HepG2 (cell line): ENCODE results near the gene ZNF195. TPM values are rescaled to one million over a fixed set of nuclear protein-coding genes. Genes with fewer than 3 reads are reported as not detected.

Source experiments
- ATAC-seq: fragments of 200-7000 bp; cut with Tn5 transposase; 3 replicates; pipeline ENCODE4 v1.9.1; 2020; ENCODE audit warnings: mild to moderate bottlenecking, moderate library complexity
- Bru-seq: library from RNA; stranded (reverse); fragments of 400-500 nt; gene quantifications from one replicate; lab custom pipeline; 2021; lab: Mats Ljungman, UMichigan
- BruChase-seq, 2 experiments: library from RNA; stranded (reverse); fragments of 400-500 nt; gene quantifications; one replicate each; lab custom pipeline; 2021; lab: Mats Ljungman, UMichigan
- BruUV-seq: library from RNA; stranded (reverse); fragments of 400-500 nt; replicated peaks from 2 replicates; lab custom pipeline; 2021; lab: Mats Ljungman, UMichigan
- CTCF ChIA-PET: fragments of 300-600 bp; formaldehyde crosslinking; extraction: SDS; loops from one replicate; lab custom pipeline; 2021; ENCODE audit warnings: low total read pairs, inconsistent platforms, low intra/inter-chr PET ratio; lab: Yijun Ruan, JAX
- POLR2A ChIA-PET: fragments of 350-600 bp; sonication (Branson Sonifier 250); formaldehyde crosslinking; loops from one replicate; lab custom pipeline; 2020; ENCODE audit warnings: antibody characterized with exemption, inconsistent platforms; lab: Yijun Ruan, JAX
- DNase-seq: peaks from one replicate; pipeline ENCODE4 v3.0.0-alpha.2; 2015; ENCODE audit warnings: low spot score
- FAIRE-seq: peaks from 3 replicates; lab custom pipeline; 2011; peaks lifted over from hg19 to GRCh38; lab: Jason Lieb, UNC
- H2AFZ ChIP-seq: one replicate; pipeline ENCODE4 v1.6.1; 2011; ENCODE audit warnings: low read length, inconsistent platforms
- H3K27ac ChIP-seq: fragments of 300-600 bp; 3 replicates; pipeline ENCODE4 v1.8.0; 2011; ENCODE audit warnings: mixed run types, mild to moderate bottlenecking, mixed read lengths, low read length, inconsistent platforms; ENCODE audit not compliant: insufficient read depth; ENCODE audit errors: extremely low read length
- H3K27me3 ChIP-seq, 2 experiments: fragments of 200-600 bp in 1 of 2; 2 replicates in 1 of 2; 3 replicates in 1 of 2; pipeline versions ENCODE4 v1.6.0 to v1.8.0; 2011; ENCODE audit warnings: low read length in 2 of 2, mild to moderate bottlenecking in 2 of 2, moderate library complexity in 2 of 2, inconsistent platforms in 1 of 2; ENCODE audit not compliant: insufficient read depth in 2 of 2, control insufficient read depth in 1 of 2
- H3K36me3 ChIP-seq, 2 experiments: fragments of 200-600 bp in 1 of 2; replicated peaks in 1 of 2; 2 replicates in 1 of 2; 3 replicates in 1 of 2; pipeline versions ENCODE4 v1.5.1 to v1.8.0; 2011; ENCODE audit warnings: low read length in 2 of 2, inconsistent platforms in 1 of 2; ENCODE audit not compliant: insufficient read depth in 2 of 2, control insufficient read depth in 1 of 2
- H3K4me1 ChIP-seq: 2 replicates; pipeline ENCODE4 v1.5.1; 2012; ENCODE audit warnings: low read length, inconsistent platforms; ENCODE audit not compliant: insufficient read depth
- H3K4me2 ChIP-seq: 2 replicates; pipeline ENCODE4 v1.6.0; 2011; ENCODE audit warnings: low read depth, low read length, inconsistent platforms
- H3K4me3 ChIP-seq, 3 experiments: fragments of 200-600 bp in 1 of 3; sonication (generic), shearing (Covaris generic) in 1 of 3; replicated peaks in 1 of 3; 2 replicates each; pipeline ENCODE4 v1.5.1; 2011 to 2016; ENCODE audit warnings: low read length in 3 of 3, inconsistent platforms in 2 of 3, low read depth in 2 of 3, mild to moderate bottlenecking in 2 of 3, control low read depth in 1 of 3, mixed read lengths in 1 of 3; ENCODE audit not compliant: insufficient read depth in 1 of 3
- H3K79me2 ChIP-seq: one replicate; pipeline ENCODE4 v1.6.1; 2011; ENCODE audit warnings: low read length, inconsistent platforms; ENCODE audit not compliant: insufficient read depth
- H3K9ac ChIP-seq: 2 replicates; pipeline ENCODE4 v1.6.0; 2011; ENCODE audit warnings: mild to moderate bottlenecking, low read depth, low read length, inconsistent platforms; ENCODE audit not compliant: insufficient read depth
- H3K9me3 ChIP-seq: 2 replicates; pipeline ENCODE4 v1.5.1; 2012; ENCODE audit warnings: mild to moderate bottlenecking, low read length
- H4K20me1 ChIP-seq: 2 replicates; pipeline ENCODE4 v1.6.0; 2011; ENCODE audit warnings: inconsistent platforms, mild to moderate bottlenecking, low read length, moderate library complexity; ENCODE audit not compliant: insufficient read depth
- CAMTA2 ChIP-seq: sonication (generic); formaldehyde crosslinking; IDR thresholded peaks from 2 replicates; pipeline ENCODE4 v1.4.0; 2020; ENCODE audit warnings: mild to moderate bottlenecking, missing genetic modification reagents, borderline replicate concordance
- PREB ChIP-seq: sonication (generic); formaldehyde crosslinking; IDR thresholded peaks from 2 replicates; pipeline ENCODE4 v1.4.0; 2020; ENCODE audit warnings: missing genetic modification reagents
- TEF ChIP-seq: sonication (generic); formaldehyde crosslinking; IDR thresholded peaks from 2 replicates; pipeline ENCODE4 v1.5.0; 2020; ENCODE audit warnings: missing genetic modification reagents
- U2AF2 ChIP-seq: fragments of 200-400 bp; formaldehyde crosslinking; IDR thresholded peaks from 2 replicates; pipeline ENCODE4 v1.6.1; 2017; ENCODE audit warnings: low read depth, mild to moderate bottlenecking, low read length
- ZNF326 ChIP-seq: sonication (generic); formaldehyde crosslinking; IDR thresholded peaks from 2 replicates; pipeline ENCODE4 v1.4.0; 2020; ENCODE audit warnings: missing genetic modification reagents, borderline replicate concordance
- ZNF639 ChIP-seq: conservative IDR thresholded peaks from 2 replicates; pipeline ENCODE4 v1.6.1; 2018; ENCODE audit warnings: missing genetic modification reagents
- ZNF850 ChIP-seq: sonication (generic); formaldehyde crosslinking; conservative IDR thresholded peaks from 2 replicates; pipeline ENCODE4 v1.9.0; 2021; ENCODE audit warnings: mild to moderate bottlenecking, missing genetic modification reagents
- WGBS: methylation state at CpG from one replicate; pipeline ENCODE4 v1.1.6; 2017; ENCODE audit warnings: low lambda C conversion rate; 5-methylcytosine and 5-hydroxymethylcytosine counted together
- in situ Hi-C: cut with HindIII; loops from 2 replicates; pipeline ENCODE4 v1.10.0; 2017; ENCODE audit warnings: low pct_unique_long_range_greater_than_20kb; ENCODE audit not compliant: extremely low pct_ligation_motif_present
- intact Hi-C: fragments of 100-400 bp; cut with micrococcal nuclease; formaldehyde crosslinking; loops from one replicate; pipeline ENCODE4 v1.10.0; 2022; ENCODE audit not compliant: unreplicated experiment
- long read RNA-seq, 2 experiments: library from RNA in 1 of 2; library from polyadenylated mRNA in 1 of 2; stranded (forward) in 1 of 2; unstranded in 1 of 2; transcript quantifications; one replicate each; pipeline ENCODE4 v2.0.0, GENCODE V29; 2019 to 2022
- polyA minus RNA-seq, 3 experiments: library from RNA; depleted of rRNA, polyadenylated mRNA; stranded (reverse); fragments of >200 nt; gene quantifications; 2 replicates each; pipeline ENCODE4 v1.2.3, GENCODE V29; 2011; ENCODE audit warnings: low replicate concordance in 1 of 3
- polyA plus RNA-seq, 8 experiments: library from polyadenylated mRNA; depleted of rRNA in 3 of 8; stranded (reverse) in 7 of 8; unstranded in 1 of 8; fragments of >200 nt; fragmentation: Illumina TruSeq in 4 of 8; extraction: Trizol in 4 of 8; gene quantifications; 2 replicates each; pipeline versions ENCODE4 v1.2.1 to v1.2.3, GENCODE V29; 2011 to 2016; ENCODE audit warnings: low read depth in 4 of 8, missing spikeins in 1 of 8, mixed read lengths in 1 of 8; ENCODE audit not compliant: insufficient read depth in 1 of 8
- total RNA-seq, 5 experiments: library from RNA; depleted of rRNA; stranded (reverse); fragments of >200 nt; fragmentation: Illumina TruSeq; extraction: Trizol; gene quantifications; 2 replicates each; pipeline ENCODE4 v1.2.3, GENCODE V29; 2016; ENCODE audit warnings: low read depth in 1 of 5
- TF ChIP-seq, protein P1 (sequence below): IDR thresholded peaks from 2 replicates; pipeline ENCODE4 v1.4.0; 2020; ENCODE audit warnings: mild to moderate bottlenecking, missing genetic modification reagents

ZNF195 gene
- 31.4 and 38.0 TPM in 2 replicates for total RNA-seq (2016; rRNA removed; fragmentation: Illumina TruSeq; extraction: Trizol)
- total RNA-seq (2016; cell fraction: cytosol; rRNA removed; fragmentation: Illumina TruSeq; extraction: Trizol; ENCODE audit: low read depth) = 6.4 and 8.5 TPM in 2 replicates
- 30.7 and 39.1 TPM in 2 replicates for total RNA-seq (2016; cell fraction: insoluble cytoplasmic fraction; rRNA removed; fragmentation: Illumina TruSeq; extraction: Trizol)
- total RNA-seq (2016; cell fraction: membrane; rRNA removed; fragmentation: Illumina TruSeq; extraction: Trizol) = 16.1 and 20.2 TPM in 2 replicates
- total RNA-seq (2016; cell fraction: nucleus; rRNA removed; fragmentation: Illumina TruSeq; extraction: Trizol) = 54.8 and 59.5 TPM in 2 replicates
- polyA plus RNA-seq (2011; rRNA removed) = 12.7 and 17.3 TPM in 2 replicates
- polyA plus RNA-seq (2011; cell fraction: cytosol; rRNA removed) = 6.8 and 9.5 TPM in 2 replicates
- polyA plus RNA-seq (2011; cell fraction: nucleus; rRNA removed) = 15.8 and 17.7 TPM in 2 replicates
- 11.5 and 12.3 TPM in 2 replicates for polyA plus RNA-seq (2012)
- polyA plus RNA-seq (2016; cell fraction: cytosol; fragmentation: Illumina TruSeq; extraction: Trizol; ENCODE audit: low read depth) = 3.2 and 3.6 TPM in 2 replicates
- 29.8 and 32.0 TPM in 2 replicates for polyA plus RNA-seq (2016; cell fraction: insoluble cytoplasmic fraction; fragmentation: Illumina TruSeq; extraction: Trizol; ENCODE audit: low read depth)
- 5.8 and 6.2 TPM in 2 replicates for polyA plus RNA-seq (2016; cell fraction: membrane; fragmentation: Illumina TruSeq; extraction: Trizol; ENCODE audit: low read depth)
- polyA plus RNA-seq (2016; cell fraction: nucleus; fragmentation: Illumina TruSeq; extraction: Trizol; ENCODE audit: insufficient read depth, low read depth) = 78.0 and 83.8 TPM in 2 replicates
- polyA minus RNA-seq (2011; rRNA and poly(A)+ RNA removed; ENCODE audit: low replicate concordance) = 24.4 and 56.6 TPM in 2 replicates
- polyA minus RNA-seq (2011; cell fraction: cytosol; rRNA and poly(A)+ RNA removed) = 8.7 and 9.2 TPM in 2 replicates
- 63.3 and 70.1 TPM in 2 replicates for polyA minus RNA-seq (2011; cell fraction: nucleus; rRNA and poly(A)+ RNA removed)
- percentile 88 among the genes with signal in this experiment for Bru-seq, nascent RNA
- percentile 80 among the genes with signal in this experiment for BruChase-seq, experiment 1, labeled RNA remaining after a 6-hour chase
- percentile 88 among the genes with signal in this experiment for BruChase-seq, experiment 2, labeled RNA remaining after a 2-hour chase
- long read RNA-seq, experiment 1, transcript ZNF195-204 (4 exons, 2,970 nt) = major isoform, 16 of 33 reads
- long read RNA-seq, experiment 1, partial matches to known transcripts = 3 of 33 reads
- long read RNA-seq, experiment 1, other reads (novel, unspliced or antisense) = 8 of 33 reads
- long read RNA-seq, experiment 2, partial matches to known transcripts = 2 of 27 reads
- long read RNA-seq, experiment 2, other reads (novel, unspliced or antisense) = 18 of 27 reads

DNA sequence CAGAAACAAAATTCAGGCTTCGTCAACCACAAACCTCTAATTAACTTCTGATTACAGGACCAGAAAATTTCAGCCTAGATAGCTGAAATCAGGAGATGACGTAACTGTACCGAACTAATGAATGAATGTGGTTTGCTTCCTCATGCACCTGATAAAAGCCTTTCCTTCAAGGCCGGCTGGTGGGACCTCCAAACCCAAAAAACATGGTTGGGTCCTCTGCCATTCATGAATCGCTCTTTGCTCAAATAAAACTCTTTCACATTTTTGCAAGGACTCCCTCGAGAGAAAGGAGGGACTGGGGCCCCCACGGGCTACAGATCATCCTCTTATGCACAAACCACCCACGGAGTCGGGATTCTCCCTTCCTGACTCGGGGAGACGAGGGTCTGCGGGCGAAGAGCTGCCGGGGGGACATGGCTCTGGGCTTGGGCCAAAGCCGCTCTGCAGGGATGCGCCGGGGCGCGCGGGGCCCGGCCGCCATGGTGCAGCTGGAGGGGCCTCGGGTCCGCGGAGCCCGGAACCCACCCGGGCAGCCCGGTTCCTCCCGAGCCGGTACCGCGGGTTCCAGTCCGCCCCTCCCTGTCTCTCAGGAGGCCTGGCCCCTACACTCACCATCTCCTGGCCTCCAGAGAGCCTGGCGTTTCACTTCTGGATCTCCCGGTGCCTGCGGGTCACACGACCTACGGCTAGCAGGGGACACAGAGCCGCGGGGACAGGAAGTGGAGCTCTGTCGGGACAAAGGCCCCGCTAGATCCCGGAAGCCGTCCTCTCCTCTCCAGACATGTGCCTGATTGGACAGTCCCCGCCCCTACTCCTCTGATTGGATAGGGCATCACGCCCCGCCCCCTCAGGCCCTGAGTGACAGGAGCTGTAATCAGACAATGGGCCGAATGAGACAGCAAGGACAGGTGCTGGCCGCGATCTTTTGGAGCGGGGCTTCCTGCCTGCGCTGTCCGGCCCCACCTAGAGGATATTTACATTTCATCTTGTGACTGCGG lies at the start of gene ZNF195:
ZNF195 (minus strand) TSS at position 721 of the 998 bp plus-strand sequence; CDS start at position 615, 106 bp downstream.
- Histone ChIP-seq H3K79me2 (peaks cover 49% of the 10 kb centered on the region), H3K27me3 (0 out of 5 replicates have a peak, but pooled peaks cover 0 to 3% of the 10 kb centered on the region in 2 experiments), H3K9me3 (no peaks in the 10 kb centered on the region), H3K9ac (peak within 1 kb of the TSS; percentile 98), H2AFZ (peak within 1 kb of the TSS; percentile 63), H3K27ac (peak within 1 kb of the TSS; percentile 84), H4K20me1 (no peaks in the 10 kb centered on the region; the same call in 1 of the 2 replicates), H3K36me3 (peaks cover 0 to 22% of the 10 kb centered on the region in 2 experiments; a peak in 1 of 5 replicates), H3K4me1 (peaks cover 39% of the 10 kb centered on the region), H3K4me2 (peak within 1 kb of the TSS; percentile 93), H3K4me3 (peak within 1 kb of the TSS; percentile 77 to 99 (median 97))
- peak; percentile 100 for ATAC-seq
- TSS peak; percentile 63 for BruUV-seq
- ChIA-PET CTCF (no interaction called here), POLR2A (interaction anchor here (0.7 to 1.8 kb wide), 5 partner anchors 9 to 477 kb away, joined by 3 to 10 read pairs (median 4); partner anchors contain the start of gene STIM1)
- FAIRE-seq = peak; percentile 92
- peak; percentile 97 for DNase-seq
- intact Hi-C loops (no loop called here), in situ Hi-C loops (no loop called here)
- 6% methylated on average over 14 of the region's 54 CpGs for WGBS
- TF ChIP-seq ZNF639 (CRISPR knock-in tag) (no peak), PREB (CRISPR knock-in tag) (0 out of 2 replicates have a peak, but pooled peaks have one; percentile 52), ZNF850 (CRISPR knock-in tag) (no peak), U2AF2 (no peak), CAMTA2 (CRISPR knock-in tag) (no peak), TEF (CRISPR knock-in tag) (0 out of 2 replicates have a peak, but pooled peaks have one; percentile 38), ZNF326 (CRISPR knock-in tag) (no peak)
- TF ChIP-seq, protein P1, sequence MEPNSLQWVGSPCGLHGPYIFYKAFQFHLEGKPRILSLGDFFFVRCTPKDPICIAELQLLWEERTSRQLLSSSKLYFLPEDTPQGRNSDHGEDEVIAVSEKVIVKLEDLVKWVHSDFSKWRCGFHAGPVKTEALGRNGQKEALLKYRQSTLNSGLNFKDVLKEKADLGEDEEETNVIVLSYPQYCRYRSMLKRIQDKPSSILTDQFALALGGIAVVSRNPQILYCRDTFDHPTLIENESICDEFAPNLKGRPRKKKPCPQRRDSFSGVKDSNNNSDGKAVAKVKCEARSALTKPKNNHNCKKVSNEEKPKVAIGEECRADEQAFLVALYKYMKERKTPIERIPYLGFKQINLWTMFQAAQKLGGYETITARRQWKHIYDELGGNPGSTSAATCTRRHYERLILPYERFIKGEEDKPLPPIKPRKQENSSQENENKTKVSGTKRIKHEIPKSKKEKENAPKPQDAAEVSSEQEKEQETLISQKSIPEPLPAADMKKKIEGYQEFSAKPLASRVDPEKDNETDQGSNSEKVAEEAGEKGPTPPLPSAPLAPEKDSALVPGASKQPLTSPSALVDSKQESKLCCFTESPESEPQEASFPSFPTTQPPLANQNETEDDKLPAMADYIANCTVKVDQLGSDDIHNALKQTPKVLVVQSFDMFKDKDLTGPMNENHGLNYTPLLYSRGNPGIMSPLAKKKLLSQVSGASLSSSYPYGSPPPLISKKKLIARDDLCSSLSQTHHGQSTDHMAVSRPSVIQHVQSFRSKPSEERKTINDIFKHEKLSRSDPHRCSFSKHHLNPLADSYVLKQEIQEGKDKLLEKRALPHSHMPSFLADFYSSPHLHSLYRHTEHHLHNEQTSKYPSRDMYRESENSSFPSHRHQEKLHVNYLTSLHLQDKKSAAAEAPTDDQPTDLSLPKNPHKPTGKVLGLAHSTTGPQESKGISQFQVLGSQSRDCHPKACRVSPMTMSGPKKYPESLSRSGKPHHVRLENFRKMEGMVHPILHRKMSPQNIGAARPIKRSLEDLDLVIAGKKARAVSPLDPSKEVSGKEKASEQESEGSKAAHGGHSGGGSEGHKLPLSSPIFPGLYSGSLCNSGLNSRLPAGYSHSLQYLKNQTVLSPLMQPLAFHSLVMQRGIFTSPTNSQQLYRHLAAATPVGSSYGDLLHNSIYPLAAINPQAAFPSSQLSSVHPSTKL (CRISPR knock-in tag) = peak; percentile 51; the same call in 1 of the 2 replicates
